ENCODE measurements around the gene SPOCK2. TPM values are rescaled to one million over a fixed set of nuclear protein-coding genes. Genes with fewer than 3 reads are reported as not detected.

SPOCK2 gene
- polyA plus RNA-seq, 1 donor (not counting 4 experiments of a cell fraction or from before 2014, with no cell fraction given), result 0.14 TPM

GRCh38 chr10:72072046-72072445 is 16.3 kb downstream of the SPOCK2 start:
- Histone ChIP-seq H3K4me2 (ENCODE audit: control insufficient read depth, extremely low read depth, insufficient read depth, low read depth, low read length) (no peak overlapping the region), H3K9me3 (ENCODE audit: control insufficient read depth, low read depth, low read length) (no peaks in the 10 kb centered on the region), H3K27ac (ENCODE audit: control insufficient read depth, insufficient read depth, low read length) (no peak overlapping the region), H2AFZ (ENCODE audit: control insufficient read depth, low read length) (no peak overlapping the region), H3K27me3 (ENCODE audit: control insufficient read depth, extremely low read depth, insufficient read depth, low read length) (peaks cover 5% of the 10 kb centered on the region), H3K9me1 (ENCODE audit: control insufficient read depth, extremely low read depth, insufficient read depth, low read length) (no peaks in the 10 kb centered on the region), H3K4me1 (ENCODE audit: control insufficient read depth, extremely low read depth, insufficient read depth, low read length) (no peaks in the 10 kb centered on the region), H3K9ac (ENCODE audit: control insufficient read depth, extremely low read depth, insufficient read depth, low read length) (no peak overlapping the region), H4K20me1 (ENCODE audit: control insufficient read depth, extremely low read depth, insufficient read depth, low read length) (no peaks in the 10 kb centered on the region), H3K36me3 (ENCODE audit: control insufficient read depth in 2 of 2, extremely low read depth in 1 of 2, insufficient read depth in 2 of 2, low read length in 2 of 2) (no peaks in the 10 kb centered on the region), H3K79me2 (ENCODE audit: control insufficient read depth, insufficient read depth, low read length) (no peaks in the 10 kb centered on the region), H3K4me3 (ENCODE audit: control insufficient read depth in 2 of 3, extremely low read depth in 1 of 3, insufficient read depth in 2 of 3, low read depth in 1 of 3, low read length in 3 of 3) (no peak overlapping the region)
- dilution Hi-C loops (cut with MboI; ENCODE audit: extremely low pct_ligation_motif_present, low sequenced_read_pairs), result no loop called here
- FAIRE-seq (no peak), DNase-seq (ENCODE audit: low read depth, low spot score) (no peak)
- TF ChIP-seq CTCF (optimal IDR thresholded peaks at IDR 0.05 in 1 of 3, IDR thresholded peaks at IDR 0.05 in 1 of 3, conservative IDR thresholded peaks at IDR 0.05 in 1 of 3; ENCODE audit: extremely low read depth in 1 of 3, insufficient read depth in 2 of 3, low read length in 3 of 3), result no peak
- no peak for TF ChIP-seq EZH2 (IDR thresholded peaks at IDR 0.05; ENCODE audit: low read length)

- TF ChIP-seq EZH2 (IDR thresholded peaks at IDR 0.05; ENCODE audit: low read length) (no peak), CTCF (optimal IDR thresholded peaks at IDR 0.05 in 1 of 3, IDR thresholded peaks at IDR 0.05 in 1 of 3, conservative IDR thresholded peaks at IDR 0.05 in 1 of 3; ENCODE audit: extremely low read depth in 1 of 3, insufficient read depth in 2 of 3, low read length in 3 of 3) (peak; percentile 20 to 46 (median 24))
- H2AFZ ChIP-seq (ENCODE audit: control insufficient read depth, low read length), result no peak overlapping the region
- DNase-seq (ENCODE audit: low read depth, low spot score), result no peak
- H4K20me1 ChIP-seq (ENCODE audit: control insufficient read depth, extremely low read depth, insufficient read depth, low read length), result no peaks in the 10 kb centered on the region
- FAIRE-seq, result no peak
- H3K9me3 ChIP-seq (ENCODE audit: control insufficient read depth, low read depth, low read length), result no peaks in the 10 kb centered on the region
- dilution Hi-C loops (cut with MboI; ENCODE audit: extremely low pct_ligation_motif_present, low sequenced_read_pairs), result no loop called here
- no peaks in the 10 kb centered on the region for H3K36me3 ChIP-seq (ENCODE audit: control insufficient read depth in 2 of 2, extremely low read depth in 1 of 2, insufficient read depth in 2 of 2, low read length in 2 of 2)
- no peak overlapping the region for H3K9ac ChIP-seq (ENCODE audit: control insufficient read depth, extremely low read depth, insufficient read depth, low read length)
- no peaks in the 10 kb centered on the region for H3K4me1 ChIP-seq (ENCODE audit: control insufficient read depth, extremely low read depth, insufficient read depth, low read length)
- H3K4me3 ChIP-seq (ENCODE audit: control insufficient read depth in 2 of 3, extremely low read depth in 1 of 3, insufficient read depth in 2 of 3, low read depth in 1 of 3, low read length in 3 of 3), result no peak overlapping the region
- H3K79me2 ChIP-seq (ENCODE audit: control insufficient read depth, insufficient read depth, low read length), result no peaks in the 10 kb centered on the region
- no peak overlapping the region for H3K27ac ChIP-seq (ENCODE audit: control insufficient read depth, insufficient read depth, low read length)
- H3K4me2 ChIP-seq (ENCODE audit: control insufficient read depth, extremely low read depth, insufficient read depth, low read depth, low read length), result no peak overlapping the region
- H3K9me1 ChIP-seq (ENCODE audit: control insufficient read depth, extremely low read depth, insufficient read depth, low read length), result no peaks in the 10 kb centered on the region
- H3K27me3 ChIP-seq (ENCODE audit: control insufficient read depth, extremely low read depth, insufficient read depth, low read length), result peaks cover under 1% of the 10 kb centered on the region
Measured at GRCh38 chr10:72069751-72070526, 18.4 kb downstream of the SPOCK2 start.
